GM10266 (cell line): ENCODE results near the gene UBE2C.
"Not testable (repeated sequence)": the region's sequence is repeated elsewhere in the genome, so short reads cannot be mapped to it uniquely, and the experiment has no call there.

Source experiments
- DNase-seq: peaks from one replicate; pipeline ENCODE4 v3.0.0; 2012; ENCODE audit errors: extremely low spot score
- TF ChIP-seq, protein P1 (sequence below): IDR thresholded peaks from 2 replicates; pipeline ENCODE4 v1.5.1; 2012; ENCODE audit warnings: mild to moderate bottlenecking, low read depth; ENCODE audit not compliant: control insufficient read depth, insufficient read depth; ENCODE audit errors: missing control alignments

UBE2C gene

GRCh38 chr20:45812157-45813005, at the start of gene UBE2C:
Gene UBE2C (plus strand): TSS chr20:45812644. CDS start chr20:45812696, 52 bp downstream.
- DNase-seq = peak; percentile 98
- TF ChIP-seq, protein P1, sequence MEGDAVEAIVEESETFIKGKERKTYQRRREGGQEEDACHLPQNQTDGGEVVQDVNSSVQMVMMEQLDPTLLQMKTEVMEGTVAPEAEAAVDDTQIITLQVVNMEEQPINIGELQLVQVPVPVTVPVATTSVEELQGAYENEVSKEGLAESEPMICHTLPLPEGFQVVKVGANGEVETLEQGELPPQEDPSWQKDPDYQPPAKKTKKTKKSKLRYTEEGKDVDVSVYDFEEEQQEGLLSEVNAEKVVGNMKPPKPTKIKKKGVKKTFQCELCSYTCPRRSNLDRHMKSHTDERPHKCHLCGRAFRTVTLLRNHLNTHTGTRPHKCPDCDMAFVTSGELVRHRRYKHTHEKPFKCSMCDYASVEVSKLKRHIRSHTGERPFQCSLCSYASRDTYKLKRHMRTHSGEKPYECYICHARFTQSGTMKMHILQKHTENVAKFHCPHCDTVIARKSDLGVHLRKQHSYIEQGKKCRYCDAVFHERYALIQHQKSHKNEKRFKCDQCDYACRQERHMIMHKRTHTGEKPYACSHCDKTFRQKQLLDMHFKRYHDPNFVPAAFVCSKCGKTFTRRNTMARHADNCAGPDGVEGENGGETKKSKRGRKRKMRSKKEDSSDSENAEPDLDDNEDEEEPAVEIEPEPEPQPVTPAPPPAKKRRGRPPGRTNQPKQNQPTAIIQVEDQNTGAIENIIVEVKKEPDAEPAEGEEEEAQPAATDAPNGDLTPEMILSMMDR = no peak

DNA sequence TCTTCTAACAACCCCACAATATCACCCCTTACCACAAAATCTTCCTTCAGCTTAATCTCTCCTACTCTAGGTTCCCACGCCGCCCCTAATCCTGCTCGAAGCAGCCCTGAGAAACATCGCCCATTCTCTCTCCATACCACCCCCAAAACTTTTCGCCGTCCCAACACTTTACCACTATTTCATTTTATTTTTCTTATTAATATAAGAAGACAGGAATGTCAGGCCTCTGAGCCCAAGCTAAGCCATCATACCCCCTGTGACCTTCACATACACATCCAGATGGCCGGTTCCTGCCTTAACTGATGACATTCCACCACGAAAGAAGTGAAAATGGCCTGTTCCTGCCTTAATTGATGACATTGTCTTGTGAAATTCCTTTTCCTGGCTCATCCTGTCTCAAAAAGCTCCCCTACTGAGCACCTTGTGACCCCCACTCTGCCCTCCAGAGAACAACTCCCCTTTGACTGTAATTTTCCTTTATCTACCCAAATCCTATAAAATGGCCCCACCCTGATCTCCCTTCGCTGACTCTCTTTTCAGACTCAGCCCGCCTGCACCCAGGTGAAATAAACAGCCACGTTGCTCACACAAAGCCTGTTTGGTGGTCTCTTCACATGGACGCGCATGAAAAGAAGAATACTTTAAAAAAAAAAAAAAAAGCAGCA, 47.7 kb upstream of the UBE2C start:
- DNase-seq = not testable (repeated sequence)

DNA sequence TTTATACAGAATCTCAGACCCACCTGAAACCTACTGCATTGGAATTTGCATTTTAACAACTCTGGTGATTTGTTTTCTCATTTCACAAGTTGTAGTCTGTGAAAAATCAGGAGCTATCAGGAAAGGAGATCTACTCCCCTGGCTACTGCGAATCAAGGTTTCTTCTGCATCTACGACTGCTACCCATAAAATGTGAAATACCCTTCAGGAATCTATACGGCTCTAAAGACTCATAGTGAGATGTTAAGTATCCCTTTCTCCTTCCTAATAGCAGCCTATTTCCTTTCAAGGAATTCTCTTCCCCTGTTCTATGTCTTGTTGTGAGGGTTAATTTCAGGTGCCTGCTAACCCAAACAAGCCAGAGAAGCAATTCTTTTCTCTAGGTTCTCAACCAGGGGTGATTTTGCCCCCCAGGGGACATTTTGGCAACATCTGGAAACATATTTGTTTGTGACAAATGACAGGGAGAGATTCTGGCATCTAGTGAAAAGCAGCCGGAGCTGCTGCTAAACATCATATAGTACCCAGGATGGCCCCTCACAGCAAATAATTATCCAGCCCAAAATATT, 47.1 kb upstream of the UBE2C start:
- TF ChIP-seq, protein P1 = no peak
- no peak for DNase-seq

DNA sequence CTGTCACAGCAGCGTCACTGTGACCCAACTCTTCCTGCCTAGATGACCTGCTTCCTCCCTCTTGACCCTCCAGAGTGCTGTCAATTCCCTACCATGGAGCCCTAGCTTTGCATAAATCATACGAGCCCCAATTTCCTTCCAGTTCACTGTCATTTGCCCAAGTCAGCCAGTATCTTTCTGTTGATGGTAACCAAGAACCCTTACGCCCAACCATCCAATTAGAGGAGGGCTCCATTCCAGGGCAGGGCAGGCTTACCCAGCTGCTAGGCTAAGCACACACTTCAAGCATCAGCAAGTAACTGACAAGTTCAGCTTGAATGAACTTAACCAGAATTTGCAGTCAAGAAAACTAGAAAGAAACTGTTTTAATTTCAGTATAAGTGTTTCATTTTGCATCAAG, 46.5 kb upstream of the UBE2C start:
- TF ChIP-seq, protein P1 = no peak
- no peak for DNase-seq

- TF ChIP-seq, protein P1 = no peak
- no peak for DNase-seq
Measured at GRCh38 chr20:45768479-45768878, 44.0 kb upstream of the UBE2C start.

DNA sequence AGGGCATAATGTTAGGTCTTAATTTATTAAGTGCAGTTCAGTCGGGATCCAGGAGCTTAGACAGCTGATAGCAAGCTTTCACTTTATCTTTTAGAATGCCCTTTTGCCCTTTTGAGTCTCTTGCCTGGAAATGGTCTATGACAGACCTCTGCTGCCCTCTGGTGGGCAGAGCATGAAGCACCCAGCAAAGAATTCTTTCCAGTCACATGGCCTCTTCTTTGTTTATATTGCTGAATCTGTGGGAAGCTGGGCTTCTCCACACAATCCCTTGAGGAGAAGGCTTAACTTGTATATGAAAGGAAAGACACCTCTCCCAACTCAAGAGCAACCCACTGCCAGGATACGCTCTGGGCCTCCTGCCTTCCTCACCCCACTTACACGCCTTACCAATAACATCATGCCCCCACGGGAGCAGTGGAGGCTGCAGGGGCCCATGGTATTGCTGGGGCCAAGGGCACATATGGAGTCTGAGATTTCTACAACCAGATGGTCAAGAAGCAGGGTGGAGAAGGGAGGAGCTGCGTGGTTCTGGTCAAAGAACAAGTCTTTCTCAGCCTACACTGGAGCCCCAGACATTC, 41.2 kb upstream of the UBE2C start:
- DNase-seq = peak; percentile 74
- TF ChIP-seq, protein P1 = peak; percentile 90

DNA sequence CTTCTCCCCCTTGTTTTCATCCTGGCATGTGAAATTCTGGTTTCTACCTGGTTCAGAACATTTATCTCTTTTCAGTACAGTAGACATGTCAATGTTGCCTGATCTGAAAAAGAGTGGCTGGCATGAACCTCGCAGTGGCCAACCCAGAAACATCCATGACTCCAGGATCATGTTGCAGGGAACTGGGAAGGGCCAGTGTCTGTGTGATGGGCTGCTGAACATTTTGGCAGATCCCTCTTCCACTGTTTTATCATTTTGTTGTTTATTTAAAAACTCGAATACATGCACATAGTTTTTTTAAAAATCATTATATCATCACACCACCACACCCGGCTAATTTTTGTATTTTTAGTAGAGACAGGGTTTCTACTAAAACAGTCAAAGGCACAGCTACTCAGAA, 39.8 kb upstream of the UBE2C start:
- TF ChIP-seq, protein P1 = no peak
- no peak for DNase-seq
